OCI-LY3 (cell line): ENCODE measurements around the gene NFIA.

Experiments used
- CTCF ChIP-seq: fragments of 200-600, 300-600 bp; sonication (generic); IDR thresholded peaks from 2 replicates; pipeline ENCODE4 v1.5.1; 2014; ENCODE audit warnings: antibody characterized with exemption, low read length, low read depth
- EZH2phosphoT487 ChIP-seq: fragments of 200-600 bp; shearing (Covaris generic); IDR thresholded peaks from 2 replicates; pipeline ENCODE4 v1.6.1; 2018; ENCODE audit warnings: antibody characterized with exemption, mixed run types, low read depth

- no peak for TF ChIP-seq EZH2phosphoT487
- TF ChIP-seq CTCF = no peak
Measured at GRCh38 chr1:61400131-61400770, 317.9 kb downstream of the NFIA start.
